ENCODE data around the gene PKNOX2.

PKNOX2 gene

DNA sequence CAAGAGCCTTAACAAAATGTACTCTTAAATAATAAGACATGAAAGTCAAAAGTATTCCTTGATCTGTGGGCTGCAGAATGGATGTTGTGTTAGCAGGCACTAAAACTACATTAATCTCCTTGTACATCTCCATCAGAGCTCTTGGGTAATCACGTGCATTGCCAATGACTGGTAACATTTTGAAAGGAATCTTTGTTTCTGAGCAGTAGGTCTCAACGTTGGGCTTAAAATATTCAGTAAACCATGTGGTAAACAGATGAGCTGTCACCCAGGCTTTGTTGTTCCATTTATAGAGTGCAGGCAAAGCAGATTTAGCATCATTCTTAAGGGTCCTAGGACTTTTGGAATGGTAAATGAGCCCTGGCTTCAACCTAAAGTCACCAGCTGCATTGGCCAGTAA is 152.9 kb downstream of the PKNOX2 start:
- DNase-seq, result no peak

DNA sequence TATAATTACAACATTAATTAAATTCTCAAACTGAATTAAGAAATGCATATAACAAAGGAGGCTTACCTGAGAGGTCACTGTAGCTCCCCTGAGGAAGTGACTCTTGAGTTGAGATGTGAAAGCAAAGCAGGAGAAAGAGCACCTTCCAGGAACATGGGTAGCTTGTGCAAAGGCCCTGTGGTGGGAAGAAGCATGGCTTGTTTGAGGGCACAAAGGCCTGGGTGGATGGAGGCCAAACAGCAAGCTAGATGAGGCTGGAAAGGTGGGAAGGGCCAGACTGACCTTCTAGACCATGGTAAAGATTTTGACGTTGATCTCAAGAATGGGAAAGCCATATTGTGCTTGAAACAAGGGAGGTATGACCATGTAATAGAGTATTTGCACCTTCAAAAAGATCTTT is 155.1 kb downstream of the PKNOX2 start:
- DNase-seq, result no peak

DNA sequence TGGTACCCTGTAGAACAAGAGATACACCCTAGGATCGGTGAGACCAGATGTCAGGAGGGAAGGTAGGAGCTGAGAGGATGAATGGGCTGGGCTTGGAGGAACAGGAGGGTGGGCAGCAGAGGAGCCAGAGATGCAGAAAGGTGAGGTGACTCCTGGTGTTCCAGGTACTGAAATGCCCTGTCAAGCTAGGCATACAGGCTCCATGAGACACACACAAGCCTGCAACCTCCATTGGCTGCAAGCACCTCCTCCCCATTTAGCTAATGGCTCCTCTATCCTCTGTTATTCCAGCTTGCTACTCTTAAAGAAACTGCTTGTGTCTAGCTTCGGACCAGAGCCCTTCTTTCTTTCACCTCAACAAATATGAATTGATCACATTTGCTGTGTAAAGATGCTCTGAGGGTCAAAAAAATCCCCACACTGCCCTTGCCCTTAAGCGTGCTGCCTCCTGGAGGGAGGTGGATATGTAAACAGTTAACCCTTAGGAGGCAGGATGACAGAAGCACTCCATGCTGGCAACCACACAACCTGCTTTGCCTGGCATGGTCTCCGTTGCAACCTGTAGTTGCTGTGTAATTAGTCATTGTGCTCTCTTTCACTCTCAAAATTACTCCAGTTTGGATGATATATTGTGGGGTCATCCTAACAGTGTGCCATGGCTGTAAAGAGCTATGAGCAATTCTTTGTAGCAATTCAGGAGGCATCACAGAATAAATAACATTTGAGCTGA is 156.0 kb downstream of the PKNOX2 start:
- no peak for DNase-seq

DNA sequence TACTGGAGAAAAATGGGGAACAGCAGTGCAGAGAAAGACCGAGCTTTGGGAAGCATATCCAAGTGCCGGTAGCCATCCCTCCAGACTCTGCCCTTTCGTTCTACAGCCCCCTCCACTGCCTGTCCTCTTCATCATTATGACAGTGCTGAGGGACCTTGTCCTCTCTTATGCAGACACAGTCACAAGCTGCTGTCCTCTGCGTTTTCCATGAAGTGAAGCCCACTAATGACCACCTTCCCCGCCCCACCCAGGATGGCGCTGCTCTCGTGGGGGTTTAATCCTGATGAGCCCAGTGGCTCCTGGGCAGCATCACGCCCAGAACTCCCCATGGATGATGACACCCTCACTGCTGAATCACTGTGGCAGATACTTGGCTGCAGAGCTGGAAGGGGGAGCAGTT is 157.7 kb downstream of the PKNOX2 start:
- no peak for DNase-seq

DNA sequence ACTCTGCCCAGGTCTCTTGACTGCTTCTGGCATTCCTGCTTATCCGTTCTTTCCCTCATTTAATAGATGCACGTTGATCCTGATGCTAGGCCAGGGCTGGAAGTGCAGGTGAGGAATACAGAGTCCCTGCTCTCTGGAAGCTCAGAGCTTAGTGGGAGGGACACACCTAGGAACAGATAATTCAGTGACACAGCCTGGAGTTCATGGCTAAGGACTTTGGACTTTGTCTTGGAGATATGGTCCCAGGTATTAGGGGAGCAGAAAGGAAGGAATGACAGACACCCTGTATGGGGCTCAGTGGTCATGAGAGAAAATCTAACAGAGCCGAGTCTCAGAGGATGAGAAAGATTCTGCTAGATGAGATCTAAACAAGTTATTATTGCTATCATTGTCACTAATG is 160.6 kb downstream of the PKNOX2 start:
- no peak for DNase-seq

DNA sequence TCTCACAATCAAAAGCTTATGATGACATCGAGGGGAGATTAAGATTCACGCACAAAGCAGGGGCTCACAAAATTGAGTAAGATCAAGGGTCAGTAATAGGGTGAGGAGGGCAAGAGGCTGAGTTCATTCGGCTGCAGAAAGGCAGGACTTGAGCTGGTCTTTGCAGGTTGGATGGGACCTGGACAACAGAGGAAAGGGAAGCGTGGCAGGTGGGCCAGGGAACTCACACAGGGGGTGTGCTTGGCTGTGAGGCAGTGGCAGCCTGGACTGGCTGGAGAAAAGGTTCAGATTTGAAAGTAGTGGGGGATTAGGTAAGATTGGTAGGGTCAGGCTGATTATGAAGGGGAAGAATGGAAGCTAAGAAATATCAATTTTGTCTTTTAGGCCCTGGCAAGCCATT is 161.6 kb downstream of the PKNOX2 start:
- no peak for DNase-seq

DNA sequence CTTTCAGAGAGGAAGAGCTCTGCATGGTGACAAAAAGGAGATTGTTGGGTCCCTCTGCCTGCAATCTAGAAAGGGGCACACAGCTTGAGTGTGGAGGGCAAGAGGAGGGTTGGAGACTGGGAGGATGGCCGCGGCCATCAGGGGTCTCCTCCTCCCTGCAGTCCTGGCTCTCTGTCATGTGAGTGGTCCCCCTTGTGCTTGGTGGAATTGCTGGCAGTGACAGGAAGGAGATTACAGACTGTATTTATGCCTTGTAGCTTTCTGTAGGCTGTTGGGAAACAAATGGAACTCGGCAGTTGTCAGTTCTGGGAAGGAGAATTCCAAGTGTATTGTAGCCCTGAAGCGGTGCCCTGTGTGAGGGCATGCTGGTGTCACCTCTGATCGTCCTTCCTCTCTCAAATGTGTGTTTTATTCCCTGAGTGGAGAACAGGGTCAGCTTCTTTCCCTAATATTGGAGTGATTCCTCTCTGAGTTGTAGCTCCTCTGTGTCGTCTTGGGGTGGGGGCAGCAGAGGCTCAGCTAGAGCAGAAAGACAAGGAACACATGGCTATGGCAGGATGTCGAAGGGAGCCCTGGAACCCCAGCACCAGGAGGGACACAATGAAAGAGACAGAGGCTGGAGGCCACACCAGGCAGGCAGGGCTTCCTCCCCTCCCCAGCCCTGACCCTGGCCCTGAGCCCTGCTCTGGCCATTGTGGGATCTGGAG is 163.1 kb downstream of the PKNOX2 start:
- no peak for DNase-seq

DNA sequence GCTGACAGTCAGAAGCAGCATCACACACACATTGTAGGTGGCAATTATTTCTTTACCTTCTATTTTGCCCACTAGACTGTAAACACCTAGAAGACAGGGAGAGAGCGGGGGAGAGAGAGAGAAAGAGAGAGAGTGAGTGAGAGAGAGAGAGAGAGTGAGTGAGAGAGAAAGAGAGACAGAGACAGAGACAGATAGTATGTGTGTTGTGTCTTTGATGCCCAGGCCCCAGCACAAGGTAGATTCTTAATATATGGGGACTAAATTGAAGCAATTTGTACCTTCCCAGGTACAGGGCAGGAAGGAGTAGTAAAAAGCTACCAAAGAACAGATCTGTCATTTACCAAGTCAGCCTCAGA is 163.7 kb downstream of the PKNOX2 start:
- no peak for DNase-seq

DNA sequence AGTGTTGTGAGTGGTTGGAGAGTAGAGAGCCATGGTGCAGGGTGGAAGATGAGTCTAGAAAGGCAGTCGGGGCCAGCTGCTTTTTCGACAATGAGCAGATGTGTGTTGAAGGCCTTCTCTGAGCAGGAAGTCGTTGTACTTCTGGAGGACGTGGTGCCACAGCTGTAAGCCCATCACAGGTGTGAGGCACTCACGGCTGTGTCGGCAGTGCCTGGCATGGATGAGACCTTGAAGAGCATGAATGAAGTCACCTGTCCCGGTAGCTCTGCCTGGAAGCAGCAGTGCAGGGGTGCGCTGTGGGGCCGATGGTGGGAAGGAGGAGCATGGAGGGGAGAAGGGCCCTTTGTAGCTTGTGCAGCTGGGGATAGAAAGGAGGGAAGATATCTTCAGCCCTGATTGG is 165.2 kb downstream of the PKNOX2 start:
- no peak for DNase-seq

DNA sequence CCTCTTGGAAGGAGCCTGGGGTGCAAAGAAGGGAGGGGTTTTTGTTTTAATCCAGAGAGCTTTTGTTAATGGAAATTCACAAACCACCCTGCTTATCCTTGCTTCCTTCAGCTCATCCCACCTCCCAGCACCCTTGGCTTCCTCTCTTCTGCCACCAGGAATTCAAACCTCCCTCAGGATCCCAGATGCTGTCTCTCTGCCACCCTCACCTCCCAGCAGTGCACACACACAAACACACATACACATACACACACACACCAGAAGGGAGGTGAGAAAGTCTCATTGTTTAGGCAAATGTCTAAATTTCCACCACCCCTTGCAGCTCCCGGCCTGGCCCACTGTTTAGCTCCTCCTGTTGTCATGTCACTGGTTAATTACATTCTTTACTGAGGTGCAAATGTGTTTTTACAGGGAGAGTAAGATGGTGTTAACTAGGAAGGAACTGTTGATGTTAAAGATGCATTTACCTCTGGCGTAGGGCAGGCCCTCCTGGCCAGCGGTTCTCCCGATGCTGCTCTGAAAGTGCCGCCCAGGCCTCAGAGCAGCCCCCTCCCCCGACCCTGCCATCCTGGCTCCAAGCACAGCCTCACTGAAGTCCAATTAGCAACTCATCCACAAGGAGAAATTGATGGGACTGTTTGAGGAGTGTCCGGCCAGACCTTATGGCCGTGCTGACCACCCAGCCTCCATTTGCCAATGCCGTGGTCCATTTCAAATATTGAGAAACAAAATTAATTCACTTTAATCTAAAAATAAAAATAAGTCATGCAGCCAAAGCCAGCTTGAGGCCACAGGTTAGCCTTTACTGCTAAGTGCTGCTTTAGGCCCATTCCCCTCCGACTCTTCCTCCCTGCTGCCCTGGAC is 166.1 kb downstream of the PKNOX2 start:
- DNase-seq, result no peak

DNA sequence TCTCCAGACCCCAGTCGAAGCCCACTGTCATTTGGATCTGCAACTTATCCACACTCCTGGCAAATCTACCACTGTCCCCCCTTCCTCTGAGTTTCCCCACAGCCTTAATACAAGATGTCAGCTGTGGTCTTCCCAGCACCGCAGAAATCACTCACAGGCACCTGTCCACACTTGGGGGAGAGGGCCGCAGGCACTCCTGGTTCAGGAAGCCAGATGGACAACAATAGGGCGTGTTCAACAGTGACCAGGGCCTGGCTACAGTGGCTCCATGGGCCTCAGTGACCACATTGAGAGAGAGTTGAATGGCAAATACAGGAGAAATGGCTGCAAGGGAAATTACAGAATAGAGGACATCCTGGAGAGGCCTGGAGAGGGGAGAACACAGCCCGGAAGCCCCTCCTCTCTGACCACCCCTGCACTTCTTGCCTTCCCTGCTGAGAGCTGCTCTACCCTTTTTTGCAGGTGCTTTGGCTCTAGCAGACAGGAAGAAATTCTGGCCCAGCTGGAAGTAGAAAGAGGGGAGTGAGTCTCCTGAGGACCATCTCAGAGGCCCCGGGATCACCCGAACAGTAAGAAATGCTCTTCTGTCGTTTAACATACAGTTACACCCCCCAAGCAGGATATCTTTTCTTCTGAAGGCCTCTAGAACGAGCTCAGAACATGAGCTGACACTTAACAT is 166.9 kb downstream of the PKNOX2 start:
- no peak for DNase-seq

DNA sequence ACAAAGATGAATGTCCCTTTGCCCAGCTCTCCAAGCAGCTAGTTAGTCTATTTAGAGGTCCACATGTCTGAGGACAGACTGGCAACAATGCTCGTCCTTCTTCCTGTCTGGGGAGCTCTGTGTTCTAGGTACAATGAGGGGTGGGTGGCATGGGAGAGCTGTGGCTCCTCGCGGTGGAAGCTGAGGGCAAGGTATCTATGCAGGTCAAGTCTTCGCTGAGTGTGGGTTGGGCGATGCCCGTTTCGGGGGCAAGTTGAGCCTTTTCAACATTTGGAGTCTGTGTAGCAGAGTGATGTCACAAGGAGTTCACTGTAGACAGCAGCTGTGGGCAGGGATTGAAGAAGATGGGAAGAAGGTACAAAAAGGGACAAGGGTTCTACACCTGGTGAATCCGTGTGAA is 168.3 kb downstream of the PKNOX2 start:
- no peak for DNase-seq

DNA sequence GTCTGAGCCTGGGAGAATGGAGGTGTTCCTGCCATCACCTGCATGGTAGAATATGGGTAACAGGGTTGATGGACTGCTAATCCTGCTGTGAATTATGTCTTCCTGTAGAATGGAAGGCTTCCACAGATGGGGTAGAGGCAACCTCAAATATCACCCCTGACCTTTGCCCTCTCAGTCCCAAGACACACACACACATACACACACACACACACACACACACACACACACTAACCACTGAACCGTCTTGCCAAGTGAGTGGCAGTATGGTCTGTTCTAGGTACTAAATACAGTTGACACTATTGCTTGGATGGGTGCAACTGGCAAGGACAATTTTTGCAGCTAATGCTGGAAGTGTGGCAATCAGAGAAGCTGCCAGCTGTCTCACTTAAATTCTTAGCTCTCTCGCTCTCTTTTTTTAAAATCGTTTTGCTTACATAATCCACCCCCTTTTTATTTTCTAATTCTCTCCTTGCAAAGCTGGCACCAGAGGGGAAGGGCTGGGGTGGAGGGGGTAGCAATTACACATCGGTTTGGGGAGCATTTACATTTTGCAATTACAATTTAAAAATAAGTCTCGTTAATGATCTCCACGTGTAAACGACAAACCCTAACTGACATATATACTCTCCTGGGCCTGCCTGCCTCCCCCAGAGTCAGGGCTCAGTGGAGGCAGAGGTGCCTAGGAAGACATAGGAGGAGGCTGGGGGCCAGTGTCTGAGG is 169.0 kb downstream of the PKNOX2 start:
- no peak for DNase-seq

DNA sequence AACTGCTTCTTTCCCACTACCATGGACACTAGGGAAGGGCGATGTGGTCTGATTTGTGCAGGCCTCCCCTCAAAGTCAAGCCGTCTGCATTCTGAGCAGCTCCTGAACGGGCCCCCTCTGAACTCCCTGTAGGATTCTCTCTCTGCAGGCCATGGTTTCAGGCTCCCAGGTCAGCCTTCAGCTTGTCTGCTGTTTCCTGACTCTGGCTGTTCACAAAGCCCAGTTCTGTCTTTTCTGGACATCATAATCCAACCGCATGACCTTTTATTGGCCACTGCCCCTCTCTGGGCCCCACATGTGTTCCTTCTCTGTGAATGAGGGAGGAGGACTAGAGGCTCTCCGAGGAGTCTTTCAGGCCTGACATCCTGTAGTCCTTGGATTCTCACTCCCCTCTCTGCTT is 170.6 kb downstream of the PKNOX2 start:
- no peak for DNase-seq

DNA sequence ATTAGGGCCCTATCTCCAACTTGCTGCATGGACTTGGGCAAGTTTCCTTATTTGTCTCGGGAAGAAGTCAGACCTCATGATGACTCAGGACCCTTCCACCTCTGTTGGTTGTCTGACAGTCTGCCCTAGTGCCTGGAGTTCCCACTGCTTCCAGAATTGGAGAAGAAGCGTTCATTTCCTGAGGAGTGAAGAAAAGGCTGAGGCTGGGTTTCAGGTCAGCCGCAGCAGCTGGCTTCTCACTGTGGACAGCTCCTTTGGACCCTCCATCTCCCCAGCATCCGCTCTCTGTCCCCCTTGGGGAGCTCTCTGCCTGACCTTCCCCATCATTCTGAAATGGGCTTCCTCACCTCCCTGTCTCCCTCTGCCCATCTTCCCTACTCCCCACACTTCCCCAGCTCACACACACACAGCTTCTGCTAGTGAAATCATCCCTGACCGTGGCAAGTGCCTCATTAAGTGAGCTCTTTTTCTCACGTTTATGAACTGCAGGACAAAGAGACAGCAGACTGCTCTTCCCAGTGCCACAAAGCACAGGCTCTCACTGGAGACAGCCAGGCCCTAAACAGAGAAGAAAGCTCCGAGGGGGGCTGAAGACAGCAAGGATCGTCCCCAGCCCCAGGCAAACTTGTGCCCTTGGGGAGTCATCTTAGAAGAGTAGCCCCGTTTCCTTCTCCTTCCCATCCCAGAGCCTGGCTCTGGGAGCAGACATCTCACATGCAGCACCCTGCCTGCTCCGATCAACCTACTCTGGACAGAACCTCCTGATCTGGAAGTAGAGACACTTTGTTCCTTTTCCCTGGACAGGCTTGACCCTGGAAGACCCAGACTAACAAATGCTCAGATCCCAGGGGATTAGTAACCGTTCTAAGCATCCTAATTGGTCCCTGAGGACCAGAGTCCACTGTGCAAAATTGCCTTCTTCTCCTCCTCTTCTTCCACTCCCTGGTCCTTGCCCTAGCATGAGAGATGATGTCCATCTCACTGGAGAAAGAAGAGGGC is 173.6 kb downstream of the PKNOX2 start:
- no peak for DNase-seq

DNA sequence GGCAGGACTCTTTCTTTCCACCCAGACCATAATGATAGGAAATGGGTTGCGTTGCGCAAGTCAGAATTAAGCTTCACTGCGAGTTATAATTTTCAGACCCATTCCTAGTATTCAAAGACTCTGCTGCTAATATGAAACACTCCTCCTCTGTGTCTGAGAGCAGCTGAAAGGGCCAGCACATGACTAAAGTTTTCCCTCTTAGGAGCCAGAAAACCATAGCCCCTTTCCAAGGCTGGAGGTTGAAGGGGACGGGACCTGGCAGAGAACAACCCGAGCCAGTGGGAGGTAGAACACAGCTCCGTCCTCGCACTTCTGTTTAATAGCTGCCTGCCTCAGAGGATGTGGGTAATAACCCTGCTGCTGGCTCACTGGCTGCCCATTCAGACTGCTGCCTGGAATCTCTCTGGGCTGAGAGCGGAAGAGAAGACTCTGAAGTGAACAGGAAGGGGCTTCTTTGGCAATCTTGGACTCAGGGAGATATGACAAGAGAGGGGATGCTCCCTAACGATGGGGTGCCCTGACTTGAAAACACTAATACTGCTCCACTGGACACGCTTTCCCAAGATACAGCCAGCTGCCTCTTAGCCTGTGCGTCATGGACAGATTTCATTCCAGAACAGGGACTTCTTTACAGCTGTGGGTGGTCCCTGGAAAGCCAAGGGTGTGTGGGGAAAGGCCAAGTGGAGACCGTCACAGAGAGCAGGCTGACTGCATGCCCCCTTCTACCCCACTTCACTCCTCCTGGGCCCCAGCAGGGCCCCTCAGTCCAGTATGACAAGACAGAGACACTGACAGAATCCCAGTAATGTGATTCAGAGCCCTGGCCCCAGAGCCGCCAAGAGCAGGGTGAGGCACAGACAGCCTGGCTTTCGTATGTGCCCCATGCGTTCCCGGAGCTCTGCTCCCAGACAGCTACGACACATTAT is 174.6 kb downstream of the PKNOX2 start:
- DNase-seq, result no peak

DNA sequence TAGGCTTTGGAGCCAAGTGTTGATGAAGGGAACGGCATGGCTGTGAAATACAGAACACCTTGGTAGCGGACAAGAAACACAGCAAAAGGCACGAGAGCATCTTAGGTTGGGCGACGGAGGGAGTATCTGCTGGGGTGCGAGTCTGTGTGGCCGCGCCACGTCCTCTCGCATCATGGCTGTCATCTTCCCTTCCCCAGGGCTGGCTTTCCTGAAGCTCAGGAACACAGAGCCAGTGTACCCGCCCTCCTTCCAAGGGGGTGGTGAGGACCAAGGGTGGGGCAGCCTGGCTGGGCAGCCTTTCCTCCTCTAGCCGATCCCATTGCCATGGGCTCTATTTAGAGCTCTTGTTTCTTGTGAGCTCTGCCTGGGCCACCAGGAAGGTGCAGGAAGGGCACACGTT is 177.1 kb downstream of the PKNOX2 start:
- DNase-seq, result no peak

DNA sequence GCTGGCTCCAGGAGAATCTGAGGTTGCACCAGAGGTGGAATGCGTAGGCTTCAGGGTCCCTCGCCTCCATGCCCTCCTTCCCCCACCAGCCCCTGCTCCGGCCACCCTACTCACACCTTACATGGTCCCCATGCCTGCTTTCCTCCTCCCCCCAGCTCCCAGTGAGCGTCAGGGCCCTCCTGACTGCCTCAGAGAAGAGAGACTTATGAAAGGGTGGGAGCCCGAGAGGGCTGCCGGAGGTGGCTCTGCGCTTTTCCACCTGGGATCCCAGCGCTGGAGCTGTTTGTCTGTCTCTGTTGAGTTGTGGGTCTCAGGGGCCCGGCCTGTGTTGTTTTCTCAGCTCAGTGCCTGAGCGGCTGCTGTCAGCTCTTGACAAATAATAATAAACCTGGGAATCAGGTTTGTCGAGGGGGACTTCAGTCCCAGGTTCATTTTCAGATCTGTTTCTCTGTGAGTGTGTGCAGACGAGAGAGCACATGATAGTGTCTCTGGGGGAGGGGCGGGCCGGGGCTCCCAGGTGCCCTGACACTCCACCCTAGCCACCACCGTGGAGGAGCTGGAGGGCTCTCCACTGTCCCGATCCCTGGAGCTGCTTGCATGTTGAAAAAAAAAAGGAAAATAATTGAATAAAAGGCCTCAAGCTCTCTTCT is 177.9 kb downstream of the PKNOX2 start:
- DNase-seq, result no peak

DNA sequence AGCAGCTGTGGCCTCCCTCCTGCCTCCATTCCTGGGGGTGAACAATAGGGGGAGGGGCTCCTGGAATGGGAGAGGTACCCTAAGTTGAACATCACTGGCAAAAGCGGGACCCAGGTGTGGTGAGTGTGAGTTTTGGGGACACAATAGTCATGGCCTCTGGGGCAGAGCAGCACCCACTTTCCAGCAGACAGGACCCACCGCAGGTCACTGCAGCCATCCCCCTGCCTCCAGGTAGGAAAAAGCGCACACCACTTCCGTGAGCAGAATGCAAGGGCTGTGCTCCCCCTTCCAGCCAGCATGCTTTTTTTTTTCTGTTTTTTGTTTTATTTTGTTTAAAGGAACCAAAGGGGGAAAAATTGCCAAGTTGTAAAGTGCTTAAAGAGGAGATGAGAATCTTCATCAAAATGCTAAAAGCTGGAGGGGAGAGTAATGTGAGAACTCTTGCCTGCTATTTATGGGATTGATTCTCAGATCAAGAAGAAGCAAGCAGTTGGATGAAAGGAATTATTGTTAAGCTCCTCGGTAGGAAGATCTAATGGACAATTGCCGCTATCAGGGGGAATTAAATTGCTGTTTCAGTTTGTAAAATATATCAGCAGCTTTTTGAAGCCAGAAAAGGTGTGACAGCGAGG is 178.7 kb downstream of the PKNOX2 start:
- no peak for DNase-seq
